ENCODE results near the gene SYDE1. TPM values are rescaled to one million over a fixed set of nuclear protein-coding genes. Genes with fewer than 3 reads are reported as not detected.
"Not testable (repeated sequence)": the region's sequence is repeated elsewhere in the genome, so short reads cannot be mapped to it uniquely, and the experiment has no call there.

Gene SYDE1
- total RNA-seq, 1 donor from 2014 or later = 31.9 TPM

GRCh38 chr19:15075806-15076205, 31.4 kb upstream of the SYDE1 start:
- H3K27ac ChIP-seq = no peak overlapping the region
- no peaks in the 10 kb centered on the region for H3K27me3 ChIP-seq
- no peak overlapping the region for H3K4me3 ChIP-seq
- no peaks in the 10 kb centered on the region for H3K36me3 ChIP-seq
- no peaks in the 10 kb centered on the region for H3K4me1 ChIP-seq
- no peaks in the 10 kb centered on the region for H3K9me3 ChIP-seq
- intact Hi-C loops (cut with DNase I) = no loop called here
- no peak for DNase-seq (ENCODE audit: extremely low spot score in 2 of 2)
- TF ChIP-seq CTCF (IDR thresholded peaks at IDR 0.05) = no peak
- TF ChIP-seq POLR2A (IDR thresholded peaks at IDR 0.05) = no peak
- TF ChIP-seq POLR2AphosphoS5 (IDR thresholded peaks at IDR 0.05; ENCODE audit: insufficient read depth in 1 of 2, low read depth in 1 of 2) = no peak

DNA sequence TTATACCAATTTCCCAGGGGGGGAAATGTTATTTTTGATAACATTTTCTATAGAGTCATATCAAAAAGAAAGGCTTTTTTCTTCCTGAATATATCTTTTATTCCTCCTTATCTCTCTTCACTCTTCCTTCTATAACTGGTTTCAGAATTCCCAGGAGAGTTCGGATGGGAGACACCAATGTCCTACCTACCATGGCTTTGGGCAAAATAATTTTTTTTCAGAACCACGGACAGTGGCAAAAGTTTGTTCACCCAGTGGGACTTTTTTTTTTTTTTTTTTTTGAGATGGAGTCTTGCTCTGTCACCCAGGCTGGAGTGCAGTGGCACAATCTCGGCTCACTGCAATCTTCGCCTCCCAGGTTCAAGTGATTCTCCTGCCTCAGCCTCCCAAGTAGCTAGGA, 27.2 kb upstream of the SYDE1 start:
- H3K27me3 ChIP-seq; H3K9me3 ChIP-seq; H3K27ac ChIP-seq; H3K36me3 ChIP-seq; intact Hi-C loops (cut with DNase I); H3K4me3 ChIP-seq; H3K4me1 ChIP-seq; DNase-seq (ENCODE audit: extremely low spot score in 2 of 2): not testable (repeated sequence)

DNA sequence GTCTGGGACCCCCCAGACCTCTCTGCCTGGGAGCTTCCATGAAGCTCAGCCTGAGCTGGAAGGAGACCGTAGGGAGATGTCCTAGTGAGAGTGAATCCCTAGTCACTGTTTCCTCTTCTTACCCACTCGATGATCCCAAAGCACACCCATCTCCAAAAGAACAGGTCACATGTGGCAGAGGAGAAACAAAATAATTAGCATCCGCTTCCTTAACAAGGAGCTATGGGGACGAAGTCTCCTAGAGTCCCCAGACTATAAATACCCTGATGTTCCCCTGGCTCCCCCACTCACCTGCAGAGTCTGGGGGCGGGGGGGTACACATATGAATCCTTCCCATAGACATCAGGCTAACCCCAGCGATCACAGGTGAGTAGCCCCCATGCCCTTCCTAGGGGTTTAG, 25.3 kb upstream of the SYDE1 start, which contains the start of gene OR1I1:
Gene OR1I1 (plus strand): TSS at position 301 of the 400 bp plus-strand sequence. CDS start 4,855 bp downstream, outside the sequence.
- Histone ChIP-seq H3K36me3 (no peaks in the 10 kb centered on the region), H3K27ac (no peak within 1 kb of the TSS), H3K27me3 (no peaks in the 10 kb centered on the region), H3K4me1 (no peaks in the 10 kb centered on the region), H3K9me3 (no peaks in the 10 kb centered on the region), H3K4me3 (no peak within 1 kb of the TSS)
- DNase-seq (ENCODE audit: extremely low spot score in 2 of 2) = no peak
- intact Hi-C loops (cut with DNase I) = no loop called here
- TF ChIP-seq POLR2A (IDR thresholded peaks at IDR 0.05) (no peak), CTCF (IDR thresholded peaks at IDR 0.05) (no peak), POLR2AphosphoS5 (IDR thresholded peaks at IDR 0.05; ENCODE audit: insufficient read depth in 1 of 2, low read depth in 1 of 2) (no peak)

GRCh38 chr19:15087182-15087581, 20.0 kb upstream of the SYDE1 start:
- H3K9me3 ChIP-seq = no peaks in the 10 kb centered on the region
- no peaks in the 10 kb centered on the region for H3K27me3 ChIP-seq
- intact Hi-C loops (cut with DNase I) = no loop called here
- no peak overlapping the region for H3K4me3 ChIP-seq
- no peaks in the 10 kb centered on the region for H3K4me1 ChIP-seq
- H3K36me3 ChIP-seq = no peaks in the 10 kb centered on the region
- TF ChIP-seq POLR2A (IDR thresholded peaks at IDR 0.05) (no peak), CTCF (IDR thresholded peaks at IDR 0.05) (no peak), POLR2AphosphoS5 (IDR thresholded peaks at IDR 0.05; ENCODE audit: insufficient read depth in 1 of 2, low read depth in 1 of 2) (no peak)
- H3K27ac ChIP-seq = no peak overlapping the region
- DNase-seq (ENCODE audit: extremely low spot score in 2 of 2) = no peak

DNA sequence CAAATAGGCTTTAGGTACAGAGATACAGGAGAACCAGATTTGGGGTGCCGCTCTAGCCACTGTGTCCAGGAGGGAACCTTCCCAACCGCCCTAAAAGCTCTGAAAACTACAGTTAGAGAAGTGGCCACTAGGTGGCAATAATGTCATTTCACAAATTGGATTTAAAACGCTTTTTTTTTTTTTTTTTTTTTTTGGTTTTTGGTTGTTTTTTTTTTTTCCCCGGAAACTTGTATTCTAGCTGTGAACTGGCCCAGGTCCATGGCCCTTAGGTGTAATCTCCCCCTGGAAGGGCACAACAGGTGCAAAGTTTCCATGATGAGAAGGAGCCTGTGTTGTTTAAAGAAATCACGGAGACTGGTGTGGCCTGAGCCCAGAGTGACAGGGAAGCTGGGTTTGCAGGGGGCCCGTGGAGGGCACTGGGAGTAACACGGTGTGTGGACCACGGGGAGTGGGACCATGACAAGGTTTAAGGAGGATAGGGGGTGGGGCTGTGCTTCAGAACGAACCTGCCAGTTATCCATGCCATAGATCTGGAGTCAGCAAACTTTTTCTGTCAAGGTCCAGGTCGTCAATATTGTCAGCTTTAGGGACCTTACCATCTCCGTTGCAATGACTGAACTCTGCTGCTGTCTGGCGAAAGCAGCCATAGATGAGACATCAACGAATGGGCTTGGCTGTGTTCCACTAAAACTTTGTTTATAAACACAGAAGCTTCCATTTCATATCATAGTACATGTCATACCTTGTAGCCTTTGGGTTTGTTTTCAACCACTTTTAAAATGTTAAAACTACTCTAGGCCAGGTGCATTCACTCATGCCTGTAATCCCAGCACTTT, 15.1 kb upstream of the SYDE1 start:
- H3K4me1 ChIP-seq = no peaks in the 10 kb centered on the region
- H3K36me3 ChIP-seq = no peaks in the 10 kb centered on the region
- no peak overlapping the region for H3K4me3 ChIP-seq
- intact Hi-C loops (cut with DNase I) = loop anchor here (5.0 kb wide), 2 partner anchors 60 to 465 kb away; no protein-coding TSS in a partner anchor
- no peak for DNase-seq (ENCODE audit: extremely low spot score in 2 of 2)
- TF ChIP-seq CTCF (IDR thresholded peaks at IDR 0.05) = peak; percentile 32 to 83 (median 55)
- no peak for TF ChIP-seq POLR2AphosphoS5 (IDR thresholded peaks at IDR 0.05; ENCODE audit: insufficient read depth in 1 of 2, low read depth in 1 of 2)
- no peak for TF ChIP-seq POLR2A (IDR thresholded peaks at IDR 0.05)
- H3K27me3 ChIP-seq = no peaks in the 10 kb centered on the region
- no peak overlapping the region for H3K27ac ChIP-seq
- H3K9me3 ChIP-seq = no peaks in the 10 kb centered on the region
